T-helper 17 cell (primary cell): ENCODE measurements around the gene PRPH. TPM values are rescaled to one million over a fixed set of nuclear protein-coding genes. Genes with fewer than 3 reads are reported as not detected.
"Not testable (repeated sequence)": the region's sequence is repeated elsewhere in the genome, so short reads cannot be mapped to it uniquely, and the experiment has no call there.

Source experiments
- ATAC-seq: fragments of 150-1000 bp; cut with Tn5 transposase; 2 replicates; pipeline ENCODE4 v1.10.0; 2021; ENCODE audit warnings: mild to moderate bottlenecking, moderate library complexity
- DNase-seq, 3 donors: peaks; one replicate each; pipeline versions ENCODE4 v3.0.0 to v3.0.0-alpha.2; 2020 to 2021
- H3K9me3 ChIP-seq: one replicate; pipeline ENCODE4 v1.7.0; 2013; ENCODE audit warnings: low read length, mild to moderate bottlenecking; ENCODE audit not compliant: control insufficient read depth, poor library complexity, severe bottlenecking
- H3K27ac Mint-ChIP-seq: one replicate; pipeline ENCODE4 v1.8.0; 2022; ENCODE audit warnings: mild to moderate bottlenecking, moderate library complexity, mixed read lengths
- H3K27me3 Mint-ChIP-seq: one replicate; pipeline ENCODE4 v1.8.0; 2022; ENCODE audit warnings: mixed read lengths
- H3K36me3 Mint-ChIP-seq: one replicate; pipeline ENCODE4 v1.8.0; 2022; ENCODE audit warnings: low read depth, mixed read lengths
- H3K4me1 Mint-ChIP-seq: one replicate; pipeline ENCODE4 v1.8.0; 2022; ENCODE audit warnings: mild to moderate bottlenecking, mixed read lengths
- H3K4me3 Mint-ChIP-seq: one replicate; pipeline ENCODE4 v1.8.0; 2022; ENCODE audit warnings: mild to moderate bottlenecking, moderate library complexity, mixed read lengths
- total RNA-seq, 4 donors: library from RNA in 2 of 4; stranded (reverse) in 2 of 4; gene quantifications; one replicate each; pipeline ENCODE4 v1.2.3 and lab custom pipeline; 2022 to 2026

The PRPH gene
- total RNA-seq, 2 donors from 2014 or later = not detected

DNA sequence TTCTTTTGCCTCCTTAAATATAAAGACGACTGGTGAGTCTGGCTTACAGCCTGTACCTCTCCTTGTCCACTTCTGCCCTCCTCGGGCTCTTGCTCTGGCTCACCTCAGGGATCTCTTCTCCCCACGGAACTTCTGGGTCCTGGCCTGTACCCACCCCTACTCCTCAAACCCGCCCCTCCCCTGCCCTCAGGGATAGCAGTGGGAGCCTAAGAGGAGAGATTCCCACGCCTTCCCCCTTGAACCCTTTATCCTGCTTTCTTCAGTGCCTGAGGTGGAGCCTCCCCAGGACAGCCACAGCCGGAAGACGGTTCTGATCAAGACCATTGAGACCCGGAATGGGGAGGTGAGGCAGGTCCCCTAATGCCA, 2.7 kb downstream of the PRPH start:
- no peaks in the 10 kb centered on the region for H3K9me3 ChIP-seq
- ATAC-seq = no peak
- H3K27me3 Mint-ChIP-seq = peaks cover 34% of the 10 kb centered on the region
- H3K4me3 Mint-ChIP-seq = peak overlapping the region; percentile 39
- peaks cover 10% of the 10 kb centered on the region for H3K4me1 Mint-ChIP-seq
- no peak for DNase-seq
- peaks cover 5% of the 10 kb centered on the region for H3K36me3 Mint-ChIP-seq
- no peak overlapping the region for H3K27ac Mint-ChIP-seq

DNA sequence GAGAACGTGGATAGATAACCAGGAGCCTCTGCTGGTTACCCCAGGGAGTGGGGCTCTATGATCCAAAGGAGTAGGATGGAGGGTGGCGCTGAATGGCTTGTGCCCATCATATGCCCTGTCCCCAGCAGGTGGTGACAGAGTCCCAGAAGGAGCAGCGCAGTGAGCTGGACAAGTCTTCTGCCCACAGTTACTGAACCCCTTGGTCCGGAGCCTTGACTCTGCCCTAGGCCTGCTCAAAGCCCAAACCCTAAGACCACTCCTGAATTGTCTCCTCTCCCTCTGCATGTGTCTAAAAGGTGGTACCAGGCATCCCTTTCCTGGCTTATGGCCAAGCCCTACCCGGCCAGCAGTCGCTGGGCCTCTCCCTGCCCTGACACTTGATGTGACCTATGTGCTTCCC, 3.2 kb downstream of the PRPH start:
- peaks cover 5% of the 10 kb centered on the region for H3K36me3 Mint-ChIP-seq
- DNase-seq = no peak
- H3K27me3 Mint-ChIP-seq = peaks cover 39% of the 10 kb centered on the region
- peak overlapping the region; percentile 39 for H3K4me3 Mint-ChIP-seq
- ATAC-seq = no peak
- no peak overlapping the region for H3K27ac Mint-ChIP-seq
- no peaks in the 10 kb centered on the region for H3K9me3 ChIP-seq
- peaks cover 12% of the 10 kb centered on the region for H3K4me1 Mint-ChIP-seq

DNA sequence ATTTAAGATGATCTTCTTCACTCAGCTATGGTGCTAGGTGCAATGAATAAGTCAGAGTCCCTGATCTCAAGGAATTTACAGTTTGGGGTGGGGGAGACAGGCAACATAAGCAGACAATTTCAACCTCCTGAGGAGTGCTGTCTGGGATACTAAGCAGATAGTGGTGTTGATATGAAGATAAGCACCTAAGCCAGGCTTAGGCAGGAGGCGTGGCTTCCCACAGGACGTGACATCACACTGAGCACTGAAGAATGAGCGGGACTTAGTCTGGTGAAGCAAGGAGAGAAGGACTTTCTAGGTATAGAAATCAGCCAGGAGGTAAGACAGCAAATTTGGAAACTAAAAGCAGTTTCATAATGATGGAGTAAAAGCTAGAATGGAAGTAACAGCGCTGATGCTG, 6.8 kb downstream of the PRPH start:
- H3K9me3 ChIP-seq = no peaks in the 10 kb centered on the region
- no peak overlapping the region for H3K27ac Mint-ChIP-seq
- H3K4me1 Mint-ChIP-seq = peaks cover 10% of the 10 kb centered on the region
- DNase-seq (no peak), ATAC-seq (no peak)
- no peak overlapping the region for H3K4me3 Mint-ChIP-seq
- H3K27me3 Mint-ChIP-seq = peaks cover 56% of the 10 kb centered on the region
- H3K36me3 Mint-ChIP-seq = peaks cover 10% of the 10 kb centered on the region

DNA sequence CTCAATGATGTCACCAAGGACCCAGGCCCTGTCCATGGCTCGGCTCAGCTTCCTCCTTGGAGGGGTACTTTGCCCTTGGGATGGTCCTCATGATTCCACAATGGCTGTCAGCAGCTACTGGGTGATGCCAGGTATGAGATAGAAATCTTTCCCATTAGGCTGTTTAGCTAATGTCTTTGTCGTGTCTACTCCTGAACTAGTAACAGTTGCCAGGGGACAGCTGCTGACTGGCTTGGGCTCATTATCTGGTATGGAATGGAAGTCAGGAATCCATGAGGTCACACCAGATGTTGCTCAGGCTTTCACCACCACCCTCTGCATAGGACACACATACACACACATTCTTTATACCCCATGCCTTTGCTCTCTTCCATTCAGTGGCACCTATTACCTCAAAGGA, 9.2 kb downstream of the PRPH start:
- Mint-ChIP-seq H3K36me3 (peaks cover 11% of the 10 kb centered on the region), H3K4me1 (peaks cover 5% of the 10 kb centered on the region), H3K27me3 (peaks cover 54% of the 10 kb centered on the region), H3K4me3 (no peak overlapping the region), H3K27ac (no peak overlapping the region)
- DNase-seq = no peak
- no peaks in the 10 kb centered on the region for H3K9me3 ChIP-seq
- ATAC-seq = no peak

DNA sequence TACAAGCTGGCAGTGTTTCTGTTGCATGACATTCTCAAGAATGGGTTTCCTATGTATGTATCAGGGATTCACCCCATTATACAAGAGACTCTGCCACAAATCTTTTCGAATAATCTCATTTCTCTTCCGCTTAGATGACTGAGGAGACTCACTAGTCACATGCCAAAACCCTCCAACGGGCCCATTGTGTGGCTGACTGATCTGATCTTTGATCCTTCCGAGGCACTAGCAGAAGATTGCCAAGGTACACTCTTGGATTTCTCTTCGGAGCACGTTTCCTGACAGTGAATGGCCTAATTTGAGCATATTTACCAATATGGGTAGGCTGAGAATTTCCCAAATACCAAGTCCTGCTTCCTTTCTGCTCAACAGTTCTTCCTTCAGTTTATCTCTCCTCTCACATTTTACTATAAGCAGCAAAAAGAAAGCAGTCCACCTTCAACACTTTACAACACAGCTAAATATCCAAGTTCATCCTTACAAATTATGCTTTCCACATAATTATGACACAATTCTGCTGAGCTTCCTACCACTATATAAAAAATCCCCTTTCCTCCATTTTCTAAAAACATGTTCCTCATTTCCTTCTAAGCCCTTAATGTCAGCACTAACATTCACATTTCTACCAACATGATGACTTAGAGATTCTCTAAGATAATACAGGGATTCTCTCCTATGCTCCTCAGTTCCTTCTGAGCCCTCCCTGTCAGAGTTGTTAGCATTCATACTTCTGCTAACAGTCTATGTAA, 11.0 kb downstream of the PRPH start:
- H3K4me1 Mint-ChIP-seq = peaks cover 5% of the 10 kb centered on the region
- H3K27ac Mint-ChIP-seq = no peak overlapping the region
- H3K36me3 Mint-ChIP-seq = peaks cover 11% of the 10 kb centered on the region
- DNase-seq = no peak
- H3K4me3 Mint-ChIP-seq = no peak overlapping the region
- no peaks in the 10 kb centered on the region for H3K9me3 ChIP-seq
- peaks cover 63% of the 10 kb centered on the region for H3K27me3 Mint-ChIP-seq
- no peak for ATAC-seq

DNA sequence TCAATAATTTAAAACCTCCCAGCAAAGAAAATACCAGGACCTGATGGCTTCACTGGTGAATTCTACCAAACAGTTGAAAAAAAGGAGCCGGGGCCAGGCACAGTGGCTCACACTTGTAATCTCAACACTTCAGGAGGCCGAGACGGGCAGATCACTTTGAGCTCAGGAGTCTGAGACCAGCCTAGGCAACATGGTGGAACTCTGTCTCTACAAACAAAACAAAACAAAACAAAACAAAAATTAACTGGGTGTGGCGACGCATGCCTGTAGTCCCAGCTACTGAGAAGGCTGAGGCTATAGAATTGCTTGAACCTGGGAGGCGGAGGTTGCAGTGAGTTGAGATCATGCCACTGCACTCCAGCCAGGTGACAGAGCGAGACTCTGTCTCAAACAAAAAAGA, 14.4 kb downstream of the PRPH start:
- H3K4me3 Mint-ChIP-seq = no peak overlapping the region
- DNase-seq (no peak), ATAC-seq (no peak)
- peaks cover 9% of the 10 kb centered on the region for H3K36me3 Mint-ChIP-seq
- H3K9me3 ChIP-seq = no peaks in the 10 kb centered on the region
- no peak overlapping the region for H3K27ac Mint-ChIP-seq
- no peaks in the 10 kb centered on the region for H3K4me1 Mint-ChIP-seq
- peaks cover 52% of the 10 kb centered on the region for H3K27me3 Mint-ChIP-seq

DNA sequence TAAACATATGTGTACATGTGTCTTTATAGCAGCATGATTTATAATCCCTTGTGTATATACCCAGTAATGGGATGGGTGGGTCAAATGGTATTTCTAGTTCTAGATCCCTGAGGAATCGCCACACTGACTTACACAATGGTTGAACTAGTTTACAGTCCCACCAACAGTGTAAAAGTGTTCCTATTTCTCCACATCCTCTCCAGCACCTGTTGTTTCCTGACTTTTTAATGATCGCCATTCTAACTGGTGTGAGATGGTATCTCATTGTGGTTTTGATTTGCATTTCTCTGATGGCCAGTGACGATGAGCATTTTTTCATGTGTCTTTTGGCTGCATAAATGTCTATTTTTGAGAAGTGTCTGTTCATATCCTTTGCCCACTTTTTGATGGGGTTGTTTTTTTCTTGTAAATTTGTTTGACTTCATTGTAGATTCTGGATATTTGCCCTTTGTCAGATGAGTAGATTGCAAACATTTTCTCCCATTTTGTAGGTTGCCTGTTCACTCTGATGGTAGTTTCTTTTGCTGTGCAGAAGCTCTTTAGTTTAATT, 15.6 kb downstream of the PRPH start:
- not testable (repeated sequence) for ATAC-seq, H3K4me1 Mint-ChIP-seq, H3K27ac Mint-ChIP-seq, H3K36me3 Mint-ChIP-seq, DNase-seq, H3K4me3 Mint-ChIP-seq, H3K9me3 ChIP-seq
- peaks cover 41% of the 10 kb centered on the region for H3K27me3 Mint-ChIP-seq

DNA sequence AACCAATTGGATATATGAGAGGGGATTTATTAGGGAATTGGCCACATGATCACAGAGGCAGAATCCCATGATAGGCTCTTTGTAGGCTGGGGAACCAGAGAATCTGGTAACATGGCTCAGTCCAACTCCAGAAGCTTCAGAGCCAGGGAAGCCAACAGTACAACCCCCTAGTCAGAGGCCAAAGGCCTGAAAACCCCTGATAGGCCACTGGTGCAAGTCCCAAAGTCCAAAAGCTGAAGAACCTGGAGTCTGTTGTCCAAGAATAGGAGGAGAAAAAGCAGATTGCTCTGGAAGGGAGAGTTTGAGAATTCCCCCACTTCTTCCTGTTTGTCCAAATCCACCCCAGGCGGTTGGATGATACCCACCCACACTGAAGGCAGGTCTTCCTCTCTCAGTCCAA, 19.9 kb downstream of the PRPH start:
- DNase-seq = no peak
- H3K27ac Mint-ChIP-seq = no peak overlapping the region
- no peak overlapping the region for H3K4me3 Mint-ChIP-seq
- H3K27me3 Mint-ChIP-seq = peaks cover 6% of the 10 kb centered on the region
- H3K36me3 Mint-ChIP-seq = peaks cover 2% of the 10 kb centered on the region
- no peaks in the 10 kb centered on the region for H3K4me1 Mint-ChIP-seq
- no peaks in the 10 kb centered on the region for H3K9me3 ChIP-seq
- ATAC-seq = no peak

DNA sequence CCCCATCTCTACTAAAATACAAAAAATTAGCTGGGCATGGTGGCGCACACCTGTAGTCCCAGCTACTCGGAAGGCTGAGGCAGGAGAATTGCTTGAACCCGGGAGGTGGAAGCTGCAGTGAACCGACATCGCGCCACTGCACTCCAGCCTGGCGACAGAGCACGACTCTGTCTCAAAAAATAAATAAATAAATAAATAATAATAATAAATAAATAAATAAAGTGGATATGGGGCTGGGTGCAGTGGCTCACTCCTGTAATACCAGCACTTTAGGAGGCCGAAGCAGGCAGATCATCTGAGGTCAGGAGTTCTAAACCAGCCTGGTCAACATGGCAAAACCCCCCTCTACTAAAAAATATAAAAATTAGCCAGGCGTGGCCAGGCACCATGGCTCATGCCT, 22.2 kb downstream of the PRPH start:
- not testable (repeated sequence) for H3K4me1 Mint-ChIP-seq, H3K4me3 Mint-ChIP-seq, H3K36me3 Mint-ChIP-seq, H3K9me3 ChIP-seq, ATAC-seq, H3K27me3 Mint-ChIP-seq, DNase-seq, H3K27ac Mint-ChIP-seq

DNA sequence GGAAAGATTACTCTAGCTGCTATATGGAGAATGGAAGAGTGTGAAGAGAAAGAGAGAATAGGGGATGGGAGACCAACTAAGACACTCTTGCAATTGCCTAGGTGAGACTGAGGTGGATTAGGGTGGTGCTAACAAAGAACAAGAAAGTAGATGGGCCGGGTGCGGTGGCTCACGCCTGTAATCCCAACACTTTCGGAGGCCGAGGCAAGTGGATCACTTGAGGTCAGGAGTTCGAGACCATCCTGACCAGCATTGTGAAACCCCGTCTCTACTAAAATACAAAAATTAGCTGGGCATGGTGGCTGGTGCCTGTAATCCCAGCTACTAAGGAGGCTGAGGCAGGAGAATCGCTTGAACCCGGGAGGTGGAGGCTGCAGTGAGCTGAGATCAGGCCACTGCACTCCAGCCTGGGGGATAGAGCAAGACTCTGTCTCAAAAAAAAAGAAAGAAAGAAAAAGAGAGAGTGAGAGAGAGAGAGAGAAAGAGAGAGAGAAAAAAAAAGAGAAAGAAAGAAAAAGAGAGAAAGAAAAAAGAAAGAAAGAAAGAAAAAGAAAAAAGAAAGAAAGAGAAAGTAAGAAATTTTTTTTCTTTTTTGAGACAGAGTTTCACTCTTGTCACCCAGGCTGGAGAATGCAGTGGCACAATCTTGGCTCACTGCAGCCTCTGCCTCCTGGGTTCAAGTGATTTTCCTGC, 25.6 kb downstream of the PRPH start:
- not testable (repeated sequence) for H3K9me3 ChIP-seq, H3K36me3 Mint-ChIP-seq, DNase-seq, H3K27me3 Mint-ChIP-seq, ATAC-seq
- Mint-ChIP-seq H3K4me3 (peak overlapping the region; percentile 60), H3K27ac (peak overlapping the region; percentile 85), H3K4me1 (peaks cover 16% of the 10 kb centered on the region)

DNA sequence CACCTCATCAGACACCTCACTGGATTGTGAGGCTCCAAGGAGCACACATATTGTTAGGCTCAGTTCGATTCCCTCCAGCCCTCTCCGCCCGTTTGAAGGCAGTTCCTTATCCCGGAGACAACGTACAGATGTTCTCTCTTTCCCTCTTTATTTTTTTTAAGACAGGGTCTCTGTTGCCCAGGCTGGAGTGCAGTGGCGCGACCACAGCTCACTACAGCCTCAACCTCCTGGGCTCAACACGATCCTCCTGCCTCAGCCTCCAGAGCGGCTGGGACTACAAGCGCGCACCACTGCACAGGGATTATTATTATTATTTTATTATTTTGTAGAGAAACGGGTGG, 27.4 kb downstream of the PRPH start:
- Mint-ChIP-seq H3K4me3 (peak overlapping the region; percentile 99), H3K27me3 (no peaks in the 10 kb centered on the region), H3K27ac (peak overlapping the region; percentile 85), H3K36me3 (no peaks in the 10 kb centered on the region), H3K4me1 (peaks cover 16% of the 10 kb centered on the region)
- no peaks in the 10 kb centered on the region for H3K9me3 ChIP-seq
- DNase-seq (no peak), ATAC-seq (no peak)

DNA sequence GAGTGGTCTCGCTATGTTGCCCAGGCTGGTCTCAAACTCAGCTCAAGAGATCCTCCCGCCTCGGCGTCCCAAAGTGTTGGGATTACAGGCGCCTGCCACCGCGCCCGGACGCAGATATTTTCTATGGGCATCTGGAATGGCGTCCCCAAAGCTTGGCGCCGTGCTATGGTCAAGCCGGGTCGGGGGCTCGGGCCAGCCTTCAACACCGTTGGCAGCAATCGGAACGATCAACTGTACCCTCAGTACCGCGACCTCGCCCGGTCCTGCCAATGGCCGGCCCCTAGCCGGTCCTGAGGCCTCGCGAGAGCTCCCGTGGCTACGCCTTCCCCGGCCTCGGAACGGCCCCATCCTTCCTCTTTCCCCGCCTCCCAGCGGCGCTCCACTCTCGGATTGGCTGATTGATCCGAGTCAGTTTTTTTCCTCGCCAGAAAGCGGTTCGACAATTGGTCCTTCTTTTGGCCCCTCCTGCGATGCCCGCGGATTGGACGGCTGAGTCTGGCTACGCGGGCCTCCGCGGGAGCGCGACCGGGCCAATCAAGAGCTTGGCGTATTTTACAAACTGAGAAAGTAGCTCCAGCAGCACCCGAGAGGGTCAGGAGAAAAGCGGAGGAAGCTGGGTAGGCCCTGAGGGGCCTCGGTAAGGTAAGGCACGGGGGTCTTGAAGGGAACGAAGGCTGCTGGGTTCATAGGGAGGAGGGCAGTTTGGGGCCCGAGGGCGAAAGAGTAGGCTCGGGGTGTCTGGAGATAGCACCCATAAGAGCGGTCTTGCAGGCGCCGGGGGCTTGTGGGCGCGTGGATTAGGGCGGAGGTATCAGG, 28.0 kb downstream of the PRPH start, which contains the start of gene TROAP:
Gene TROAP, plus strand, starts transcription at position 548 of the 816 bp plus-strand sequence. CDS start 354 bp downstream, outside the sequence.
- peak; percentile 98 for ATAC-seq
- H3K9me3 ChIP-seq = no peaks in the 10 kb centered on the region
- peak; percentile 91 to 94 (median 94) for DNase-seq
- no peaks in the 10 kb centered on the region for H3K36me3 Mint-ChIP-seq
- no peaks in the 10 kb centered on the region for H3K27me3 Mint-ChIP-seq
- peak within 1 kb of the TSS; percentile 99 for H3K4me3 Mint-ChIP-seq
- H3K27ac Mint-ChIP-seq = peak within 1 kb of the TSS; percentile 85
- H3K4me1 Mint-ChIP-seq = peaks cover 18% of the 10 kb centered on the region

DNA sequence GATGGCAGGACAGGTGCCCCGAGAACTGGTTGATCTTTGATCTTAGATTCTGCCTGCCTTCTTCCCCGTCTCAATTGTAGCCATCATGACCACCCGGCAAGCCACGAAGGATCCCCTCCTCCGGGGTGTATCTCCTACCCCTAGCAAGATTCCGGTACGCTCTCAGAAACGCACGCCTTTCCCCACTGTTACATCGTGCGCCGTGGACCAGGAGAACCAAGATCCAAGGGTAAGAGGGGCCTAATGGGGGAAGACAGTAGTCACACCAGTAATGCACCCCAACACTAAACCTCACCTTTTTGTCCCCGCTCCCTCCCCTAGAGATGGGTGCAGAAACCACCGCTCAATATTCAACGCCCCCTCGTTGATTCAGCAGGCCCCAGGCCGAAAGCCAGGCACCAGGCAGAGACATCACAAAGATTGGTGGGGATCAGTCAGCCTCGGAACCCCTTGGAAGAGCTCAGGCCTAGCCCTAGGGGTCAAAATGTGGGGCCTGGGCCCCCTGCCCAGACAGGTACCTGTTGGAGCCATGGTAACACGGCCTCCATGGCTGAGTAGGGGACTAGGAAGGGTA, 28.7 kb downstream of the PRPH start:
- Mint-ChIP-seq H3K36me3 (no peaks in the 10 kb centered on the region), H3K4me3 (peak overlapping the region; percentile 99), H3K27me3 (no peaks in the 10 kb centered on the region), H3K27ac (peak overlapping the region; percentile 85), H3K4me1 (peaks cover 19% of the 10 kb centered on the region)
- no peak for ATAC-seq
- DNase-seq = no peak
- H3K9me3 ChIP-seq = no peaks in the 10 kb centered on the region
